ENCODE data around the gene FLYWCH1. TPM values are rescaled to one million over a fixed set of nuclear protein-coding genes. Genes with fewer than 3 reads are reported as not detected.

Gene FLYWCH1
- 20.7 TPM for total RNA-seq

GRCh38 chr16:2911638-2912329, at the start of gene FLYWCH1:
FLYWCH1 (plus strand) TSS chr16:2911931; CDS start chr16:2929686, 17,755 bp downstream.
- peak; percentile 96 for DNase-seq

GRCh38 chr16:2865651-2866050, 46.1 kb upstream of the FLYWCH1 start:
- DNase-seq: no peak

- no peak for DNase-seq
These were observed 45.3 kb upstream of the FLYWCH1 start for GRCh38 chr16:2866431-2866830.

- DNase-seq: no peak
These were observed 44.1 kb upstream of the FLYWCH1 start for GRCh38 chr16:2867661-2867986.

GRCh38 chr16:2867987-2868789, 43.5 kb upstream of the FLYWCH1 start:
- peak; percentile 93 for DNase-seq

GRCh38 chr16:2871926-2872325, 39.8 kb upstream of the FLYWCH1 start:
- DNase-seq: no peak

- no peak for DNase-seq
These were observed 37.5 kb upstream of the FLYWCH1 start for GRCh38 chr16:2874032-2874911.

GRCh38 chr16:2874912-2875362, 36.8 kb upstream of the FLYWCH1 start:
- peak; percentile 35 for DNase-seq

- DNase-seq: no peak
These were observed 31.8 kb upstream of the FLYWCH1 start for GRCh38 chr16:2879854-2880508.

GRCh38 chr16:2881783-2882649, 29.7 kb upstream of the FLYWCH1 start:
- DNase-seq: no peak

- peak; percentile 97 for DNase-seq
These were observed 28.9 kb upstream of the FLYWCH1 start, which contains the start of gene FLYWCH2 for GRCh38 chr16:2882650-2883457. FLYWCH2 (plus strand) TSS chr16:2883215; CDS start chr16:2896450, 13,235 bp downstream.

GRCh38 chr16:2883458-2883908, 28.2 kb upstream of the FLYWCH1 start:
- DNase-seq: peak; percentile 9

- no peak for DNase-seq
These were observed 27.7 kb upstream of the FLYWCH1 start for GRCh38 chr16:2884041-2884451.

GRCh38 chr16:2894231-2894630, 17.5 kb upstream of the FLYWCH1 start:
- no peak for DNase-seq

GRCh38 chr16:2895813-2896212, 15.9 kb upstream of the FLYWCH1 start:
- no peak for DNase-seq

GRCh38 chr16:2896480-2897010, 15.2 kb upstream of the FLYWCH1 start:
- DNase-seq: no peak

- DNase-seq: no peak
These were observed 14.6 kb upstream of the FLYWCH1 start for GRCh38 chr16:2897110-2897509.

GRCh38 chr16:2898831-2899563, 12.7 kb upstream of the FLYWCH1 start:
- DNase-seq: no peak

GRCh38 chr16:2899564-2900072, 12.1 kb upstream of the FLYWCH1 start:
- DNase-seq: no peak
